WTC11 (cell line): ENCODE data around the gene VEGFC.

Source experiments
- ATF1 ChIP-seq: sonication (generic); formaldehyde crosslinking; IDR thresholded peaks from 2 replicates; pipeline ENCODE4 v1.8.1; 2023; ENCODE audit warnings: mild to moderate bottlenecking, moderate library complexity, missing genetic modification reagents
- FOXK1 ChIP-seq: sonication (generic); formaldehyde crosslinking; IDR thresholded peaks from 2 replicates; pipeline ENCODE4 v1.8.0; 2022; ENCODE audit warnings: mild to moderate bottlenecking, moderate library complexity, missing genetic modification reagents
- SMAD4 ChIP-seq: sonication (generic); formaldehyde crosslinking; IDR thresholded peaks from 2 replicates; pipeline ENCODE4 v1.8.0; 2022; ENCODE audit warnings: mild to moderate bottlenecking, missing genetic modification reagents
- TF ChIP-seq, protein P1 (sequence below): sonication (generic); formaldehyde crosslinking; IDR thresholded peaks from 2 replicates; pipeline ENCODE4 v1.8.0; 2022; ENCODE audit warnings: mild to moderate bottlenecking, missing genetic modification reagents
- TF ChIP-seq, protein P2 (sequence below): fragments of 200-600 bp; IDR thresholded peaks from 2 replicates; pipeline ENCODE4 v1.8.0; 2022; ENCODE audit warnings: antibody characterized with exemption
- TF ChIP-seq, protein P3 (sequence below): sonication (generic); formaldehyde crosslinking; IDR thresholded peaks from 2 replicates; pipeline ENCODE4 v1.8.1; 2022; ENCODE audit warnings: mild to moderate bottlenecking, missing genetic modification reagents, moderate library complexity, borderline replicate concordance
- TF ChIP-seq, protein P4 (sequence below): sonication (generic); formaldehyde crosslinking; conservative IDR thresholded peaks from 2 replicates; pipeline ENCODE4 v1.8.1; 2023; ENCODE audit warnings: mild to moderate bottlenecking, low read depth, missing genetic modification reagents, moderate library complexity
- TF ChIP-seq, protein P5 (sequence below): sonication (generic); formaldehyde crosslinking; IDR thresholded peaks from 2 replicates; pipeline ENCODE4 v1.8.0; 2022; ENCODE audit warnings: missing genetic modification reagents

DNA sequence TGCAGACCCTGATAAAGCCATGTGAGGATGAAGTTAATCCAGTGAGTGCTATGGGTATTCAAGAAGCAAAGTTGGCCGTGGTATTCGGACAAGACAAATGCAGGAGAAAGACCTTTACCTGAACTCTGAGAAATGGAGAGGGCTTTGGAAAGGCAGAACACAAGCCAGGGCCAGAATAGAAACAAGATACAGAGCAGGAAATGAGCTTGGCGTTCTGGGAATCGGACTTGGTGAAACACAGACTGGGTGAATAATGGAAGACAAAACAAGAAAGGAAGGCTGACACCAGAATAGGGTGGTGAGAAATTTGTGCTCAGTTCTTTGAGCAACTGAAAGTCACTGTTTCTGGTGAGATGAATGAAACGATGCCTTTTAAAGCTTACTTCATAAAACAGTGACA lies 83.3 kb downstream of the VEGFC start:
- TF ChIP-seq, protein P1, sequence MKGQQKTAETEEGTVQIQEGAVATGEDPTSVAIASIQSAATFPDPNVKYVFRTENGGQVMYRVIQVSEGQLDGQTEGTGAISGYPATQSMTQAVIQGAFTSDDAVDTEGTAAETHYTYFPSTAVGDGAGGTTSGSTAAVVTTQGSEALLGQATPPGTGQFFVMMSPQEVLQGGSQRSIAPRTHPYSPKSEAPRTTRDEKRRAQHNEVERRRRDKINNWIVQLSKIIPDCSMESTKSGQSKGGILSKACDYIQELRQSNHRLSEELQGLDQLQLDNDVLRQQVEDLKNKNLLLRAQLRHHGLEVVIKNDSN = no peak
- TF ChIP-seq, protein P2, sequence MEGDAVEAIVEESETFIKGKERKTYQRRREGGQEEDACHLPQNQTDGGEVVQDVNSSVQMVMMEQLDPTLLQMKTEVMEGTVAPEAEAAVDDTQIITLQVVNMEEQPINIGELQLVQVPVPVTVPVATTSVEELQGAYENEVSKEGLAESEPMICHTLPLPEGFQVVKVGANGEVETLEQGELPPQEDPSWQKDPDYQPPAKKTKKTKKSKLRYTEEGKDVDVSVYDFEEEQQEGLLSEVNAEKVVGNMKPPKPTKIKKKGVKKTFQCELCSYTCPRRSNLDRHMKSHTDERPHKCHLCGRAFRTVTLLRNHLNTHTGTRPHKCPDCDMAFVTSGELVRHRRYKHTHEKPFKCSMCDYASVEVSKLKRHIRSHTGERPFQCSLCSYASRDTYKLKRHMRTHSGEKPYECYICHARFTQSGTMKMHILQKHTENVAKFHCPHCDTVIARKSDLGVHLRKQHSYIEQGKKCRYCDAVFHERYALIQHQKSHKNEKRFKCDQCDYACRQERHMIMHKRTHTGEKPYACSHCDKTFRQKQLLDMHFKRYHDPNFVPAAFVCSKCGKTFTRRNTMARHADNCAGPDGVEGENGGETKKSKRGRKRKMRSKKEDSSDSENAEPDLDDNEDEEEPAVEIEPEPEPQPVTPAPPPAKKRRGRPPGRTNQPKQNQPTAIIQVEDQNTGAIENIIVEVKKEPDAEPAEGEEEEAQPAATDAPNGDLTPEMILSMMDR = no peak
- TF ChIP-seq, protein P3, sequence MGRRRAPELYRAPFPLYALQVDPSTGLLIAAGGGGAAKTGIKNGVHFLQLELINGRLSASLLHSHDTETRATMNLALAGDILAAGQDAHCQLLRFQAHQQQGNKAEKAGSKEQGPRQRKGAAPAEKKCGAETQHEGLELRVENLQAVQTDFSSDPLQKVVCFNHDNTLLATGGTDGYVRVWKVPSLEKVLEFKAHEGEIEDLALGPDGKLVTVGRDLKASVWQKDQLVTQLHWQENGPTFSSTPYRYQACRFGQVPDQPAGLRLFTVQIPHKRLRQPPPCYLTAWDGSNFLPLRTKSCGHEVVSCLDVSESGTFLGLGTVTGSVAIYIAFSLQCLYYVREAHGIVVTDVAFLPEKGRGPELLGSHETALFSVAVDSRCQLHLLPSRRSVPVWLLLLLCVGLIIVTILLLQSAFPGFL = no peak
- TF ChIP-seq FOXK1 (no peak), SMAD4 (CRISPR knock-in tag) (no peak), ATF1 (CRISPR knock-in tag) (no peak)
- TF ChIP-seq, protein P4, sequence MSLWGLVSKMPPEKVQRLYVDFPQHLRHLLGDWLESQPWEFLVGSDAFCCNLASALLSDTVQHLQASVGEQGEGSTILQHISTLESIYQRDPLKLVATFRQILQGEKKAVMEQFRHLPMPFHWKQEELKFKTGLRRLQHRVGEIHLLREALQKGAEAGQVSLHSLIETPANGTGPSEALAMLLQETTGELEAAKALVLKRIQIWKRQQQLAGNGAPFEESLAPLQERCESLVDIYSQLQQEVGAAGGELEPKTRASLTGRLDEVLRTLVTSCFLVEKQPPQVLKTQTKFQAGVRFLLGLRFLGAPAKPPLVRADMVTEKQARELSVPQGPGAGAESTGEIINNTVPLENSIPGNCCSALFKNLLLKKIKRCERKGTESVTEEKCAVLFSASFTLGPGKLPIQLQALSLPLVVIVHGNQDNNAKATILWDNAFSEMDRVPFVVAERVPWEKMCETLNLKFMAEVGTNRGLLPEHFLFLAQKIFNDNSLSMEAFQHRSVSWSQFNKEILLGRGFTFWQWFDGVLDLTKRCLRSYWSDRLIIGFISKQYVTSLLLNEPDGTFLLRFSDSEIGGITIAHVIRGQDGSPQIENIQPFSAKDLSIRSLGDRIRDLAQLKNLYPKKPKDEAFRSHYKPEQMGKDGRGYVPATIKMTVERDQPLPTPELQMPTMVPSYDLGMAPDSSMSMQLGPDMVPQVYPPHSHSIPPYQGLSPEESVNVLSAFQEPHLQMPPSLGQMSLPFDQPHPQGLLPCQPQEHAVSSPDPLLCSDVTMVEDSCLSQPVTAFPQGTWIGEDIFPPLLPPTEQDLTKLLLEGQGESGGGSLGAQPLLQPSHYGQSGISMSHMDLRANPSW (CRISPR knock-in tag) = no peak
- TF ChIP-seq, protein P5, sequence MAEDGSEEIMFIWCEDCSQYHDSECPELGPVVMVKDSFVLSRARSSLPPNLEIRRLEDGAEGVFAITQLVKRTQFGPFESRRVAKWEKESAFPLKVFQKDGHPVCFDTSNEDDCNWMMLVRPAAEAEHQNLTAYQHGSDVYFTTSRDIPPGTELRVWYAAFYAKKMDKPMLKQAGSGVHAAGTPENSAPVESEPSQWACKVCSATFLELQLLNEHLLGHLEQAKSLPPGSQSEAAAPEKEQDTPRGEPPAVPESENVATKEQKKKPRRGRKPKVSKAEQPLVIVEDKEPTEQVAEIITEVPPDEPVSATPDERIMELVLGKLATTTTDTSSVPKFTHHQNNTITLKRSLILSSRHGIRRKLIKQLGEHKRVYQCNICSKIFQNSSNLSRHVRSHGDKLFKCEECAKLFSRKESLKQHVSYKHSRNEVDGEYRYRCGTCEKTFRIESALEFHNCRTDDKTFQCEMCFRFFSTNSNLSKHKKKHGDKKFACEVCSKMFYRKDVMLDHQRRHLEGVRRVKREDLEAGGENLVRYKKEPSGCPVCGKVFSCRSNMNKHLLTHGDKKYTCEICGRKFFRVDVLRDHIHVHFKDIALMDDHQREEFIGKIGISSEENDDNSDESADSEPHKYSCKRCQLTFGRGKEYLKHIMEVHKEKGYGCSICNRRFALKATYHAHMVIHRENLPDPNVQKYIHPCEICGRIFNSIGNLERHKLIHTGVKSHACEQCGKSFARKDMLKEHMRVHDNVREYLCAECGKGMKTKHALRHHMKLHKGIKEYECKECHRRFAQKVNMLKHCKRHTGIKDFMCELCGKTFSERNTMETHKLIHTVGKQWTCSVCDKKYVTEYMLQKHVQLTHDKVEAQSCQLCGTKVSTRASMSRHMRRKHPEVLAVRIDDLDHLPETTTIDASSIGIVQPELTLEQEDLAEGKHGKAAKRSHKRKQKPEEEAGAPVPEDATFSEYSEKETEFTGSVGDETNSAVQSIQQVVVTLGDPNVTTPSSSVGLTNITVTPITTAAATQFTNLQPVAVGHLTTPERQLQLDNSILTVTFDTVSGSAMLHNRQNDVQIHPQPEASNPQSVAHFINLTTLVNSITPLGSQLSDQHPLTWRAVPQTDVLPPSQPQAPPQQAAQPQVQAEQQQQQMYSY (CRISPR knock-in tag) = no peak
